Caco-2 (cell line): Measurements from ENCODE around the gene CADPS. TPM values are rescaled to one million over a fixed set of nuclear protein-coding genes. Genes with fewer than 3 reads are reported as not detected.

Source experiments
- BruUV-seq: library from RNA; stranded (reverse); fragments of 400-500 nt; replicated peaks from 2 replicates; lab custom pipeline; 2021; lab: Mats Ljungman, UMichigan
- CTCF ChIA-PET: fragments of 300-600 bp; sonication (Branson Sonifier 250); formaldehyde crosslinking; loops from one replicate; lab custom pipeline; 2022; ENCODE audit warnings: antibody characterized with exemption; lab: Charles Lee
- POLR2A ChIA-PET: fragments of 300-600 bp; sonication (Branson Sonifier 250); formaldehyde crosslinking; loops from one replicate; lab custom pipeline; 2022; ENCODE audit warnings: antibody characterized with exemption; lab: Charles Lee
- DNase-seq, 2 experiments: peaks; one replicate each; pipeline versions ENCODE4 v3.0.0 to v3.0.0-alpha.2; 2020 to 2022
- H3K27me3 ChIP-seq: replicated peaks from 2 replicates; pipeline ENCODE4 v1.6.0; 2011; ENCODE audit warnings: low read length; ENCODE audit not compliant: control insufficient read depth, insufficient read depth
- H3K36me3 ChIP-seq: 2 replicates; pipeline ENCODE4 v1.5.1; 2011; ENCODE audit warnings: low read length; ENCODE audit not compliant: control insufficient read depth, insufficient read depth
- H3K4me1 ChIP-seq: fragments of 250-450 bp; sonication (Bioruptor Pico); 2 replicates; pipeline ENCODE4 v1.5.1; 2020; ENCODE audit warnings: mild to moderate bottlenecking
- H3K4me3 ChIP-seq: 2 replicates; pipeline ENCODE4 v1.5.1; 2011; ENCODE audit warnings: low read depth, mild to moderate bottlenecking, control low read depth, low read length
- H3K9me3 ChIP-seq: fragments of 250-450 bp; sonication (Bioruptor Pico); 2 replicates; pipeline ENCODE4 v1.5.1; 2020; ENCODE audit warnings: mild to moderate bottlenecking, moderate library complexity
- H3K27ac Mint-ChIP-seq: one replicate; pipeline ENCODE4 v1.8.0; 2022; ENCODE audit warnings: mixed read lengths; ENCODE audit not compliant: unreplicated experiment
- H3K27me3 Mint-ChIP-seq: one replicate; pipeline ENCODE4 v1.8.0; 2022; ENCODE audit warnings: mixed read lengths; ENCODE audit not compliant: insufficient read depth, unreplicated experiment
- H3K36me3 Mint-ChIP-seq: one replicate; pipeline ENCODE4 v1.8.0; 2022; ENCODE audit warnings: mild to moderate bottlenecking, mixed read lengths; ENCODE audit not compliant: insufficient read depth, unreplicated experiment
- H3K4me1 Mint-ChIP-seq: one replicate; pipeline ENCODE4 v1.8.0; 2022; ENCODE audit warnings: low read depth, mixed read lengths; ENCODE audit not compliant: unreplicated experiment
- H3K4me3 Mint-ChIP-seq: one replicate; pipeline ENCODE4 v1.8.0; 2022; ENCODE audit warnings: mild to moderate bottlenecking, moderate library complexity, mixed read lengths; ENCODE audit not compliant: unreplicated experiment
- H3K9me3 Mint-ChIP-seq: one replicate; pipeline ENCODE4 v1.8.0; 2022; ENCODE audit warnings: mixed read lengths; ENCODE audit not compliant: unreplicated experiment
- intact Hi-C: fragments of 100-400 bp; cut with micrococcal nuclease; formaldehyde crosslinking; loops from one replicate; pipeline ENCODE4 v1.10.0; 2022; ENCODE audit not compliant: unreplicated experiment
- total RNA-seq: library from RNA; stranded (reverse); gene quantifications from 2 replicates; pipeline ENCODE4 v1.2.3, GENCODE V29; 2022
- TF ChIP-seq, protein P1 (sequence below), 2 experiments: fragments of 200-600 bp in 1 of 2; IDR thresholded peaks; 1 replicate in 1 of 2; 2 replicates in 1 of 2; pipeline versions ENCODE4 v1.5.1 to v1.8.0; 2011 to 2022; ENCODE audit warnings: antibody characterized with exemption in 1 of 2, control low read depth in 1 of 2, inconsistent platforms in 1 of 2, low read depth in 1 of 2, low read length in 1 of 2, mild to moderate bottlenecking in 1 of 2, moderate library complexity in 1 of 2; ENCODE audit not compliant: insufficient read depth in 1 of 2, severe bottlenecking in 1 of 2, unreplicated experiment in 1 of 2

The CADPS gene
- total RNA-seq, 1 experiment from 2014 or later, result not detected

DNA sequence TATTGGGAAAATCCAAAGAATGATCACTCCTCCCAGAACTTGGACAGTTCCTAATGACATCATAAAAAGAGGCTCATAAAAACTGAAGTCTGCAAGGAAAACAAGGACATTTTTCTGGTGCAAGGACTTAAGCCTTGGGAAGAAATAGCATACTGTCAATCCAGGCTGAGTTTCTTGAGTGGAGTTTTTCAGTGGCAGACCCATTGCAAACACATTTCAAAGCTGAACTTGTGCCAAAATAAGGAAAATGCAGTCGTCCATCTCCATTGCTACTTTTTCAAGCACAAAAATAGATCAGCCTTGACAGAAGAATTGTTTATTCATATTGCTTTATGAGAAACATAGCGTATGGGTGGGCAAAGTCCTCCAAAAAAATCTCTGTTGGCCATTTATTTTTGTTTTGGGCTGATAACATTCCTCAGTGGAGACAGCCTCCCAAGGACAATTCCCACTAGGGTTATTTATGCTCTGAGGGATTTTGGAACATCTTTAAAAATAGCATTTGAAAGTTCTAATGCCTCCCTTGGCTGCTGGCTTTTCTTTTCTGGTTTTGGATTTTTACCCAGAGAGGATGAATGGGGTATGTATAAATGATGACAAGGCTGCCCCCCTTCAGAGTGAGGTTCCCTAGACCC is 220.0 kb downstream of the CADPS start:
- intact Hi-C loops, result no loop called here
- no peak overlapping the region for H3K4me3 Mint-ChIP-seq
- H3K36me3 ChIP-seq, result no peaks in the 10 kb centered on the region
- peaks cover 6% of the 10 kb centered on the region for H3K27me3 Mint-ChIP-seq
- CTCF ChIA-PET, result no interaction called here
- no peaks in the 10 kb centered on the region; the same call in 1 of the 2 replicates for H3K27me3 ChIP-seq
- POLR2A ChIA-PET, result no interaction called here
- H3K4me1 ChIP-seq, result no peaks in the 10 kb centered on the region
- no TSS peak for BruUV-seq
- no peak overlapping the region for H3K27ac Mint-ChIP-seq
- H3K9me3 ChIP-seq, result no peaks in the 10 kb centered on the region
- TF ChIP-seq, protein P1, sequence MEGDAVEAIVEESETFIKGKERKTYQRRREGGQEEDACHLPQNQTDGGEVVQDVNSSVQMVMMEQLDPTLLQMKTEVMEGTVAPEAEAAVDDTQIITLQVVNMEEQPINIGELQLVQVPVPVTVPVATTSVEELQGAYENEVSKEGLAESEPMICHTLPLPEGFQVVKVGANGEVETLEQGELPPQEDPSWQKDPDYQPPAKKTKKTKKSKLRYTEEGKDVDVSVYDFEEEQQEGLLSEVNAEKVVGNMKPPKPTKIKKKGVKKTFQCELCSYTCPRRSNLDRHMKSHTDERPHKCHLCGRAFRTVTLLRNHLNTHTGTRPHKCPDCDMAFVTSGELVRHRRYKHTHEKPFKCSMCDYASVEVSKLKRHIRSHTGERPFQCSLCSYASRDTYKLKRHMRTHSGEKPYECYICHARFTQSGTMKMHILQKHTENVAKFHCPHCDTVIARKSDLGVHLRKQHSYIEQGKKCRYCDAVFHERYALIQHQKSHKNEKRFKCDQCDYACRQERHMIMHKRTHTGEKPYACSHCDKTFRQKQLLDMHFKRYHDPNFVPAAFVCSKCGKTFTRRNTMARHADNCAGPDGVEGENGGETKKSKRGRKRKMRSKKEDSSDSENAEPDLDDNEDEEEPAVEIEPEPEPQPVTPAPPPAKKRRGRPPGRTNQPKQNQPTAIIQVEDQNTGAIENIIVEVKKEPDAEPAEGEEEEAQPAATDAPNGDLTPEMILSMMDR (IDR thresholded peaks at IDR 0.05; ENCODE audit: insufficient read depth in 1 of 2, low read depth in 1 of 2, low read length in 1 of 2, severe bottlenecking in 1 of 2, unreplicated experiment in 1 of 2), result no peak
- H3K4me1 Mint-ChIP-seq, result no peaks in the 10 kb centered on the region
- no peak overlapping the region for H3K4me3 ChIP-seq
- H3K36me3 Mint-ChIP-seq, result no peaks in the 10 kb centered on the region
- H3K9me3 Mint-ChIP-seq, result no peaks in the 10 kb centered on the region
- no peak for DNase-seq

DNA sequence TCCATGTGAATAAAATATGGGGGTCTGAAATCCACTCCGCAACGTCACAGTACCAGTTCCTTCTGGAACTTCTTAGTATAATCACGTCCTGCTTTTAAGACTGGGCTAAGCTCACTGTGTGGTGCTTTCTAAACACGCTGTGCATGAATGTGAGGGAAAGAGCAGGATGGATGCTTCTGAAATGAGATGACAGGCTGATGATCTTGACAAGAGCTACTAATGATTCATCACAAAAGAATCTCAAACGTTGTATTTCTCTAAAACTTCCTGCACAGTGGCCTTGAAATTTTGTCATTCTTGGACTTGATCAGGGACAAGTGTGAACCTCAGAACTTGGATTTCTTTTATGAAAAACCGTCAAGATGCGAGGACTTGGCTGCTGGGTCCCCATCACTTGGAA is 221.4 kb downstream of the CADPS start:
- Mint-ChIP-seq H3K4me1 (no peaks in the 10 kb centered on the region), H3K27ac (no peak overlapping the region), H3K4me3 (no peak overlapping the region), H3K9me3 (no peaks in the 10 kb centered on the region), H3K36me3 (no peaks in the 10 kb centered on the region), H3K27me3 (peaks cover 6% of the 10 kb centered on the region)
- no peaks in the 10 kb centered on the region; the same call in 1 of the 2 replicates for H3K27me3 ChIP-seq
- H3K36me3 ChIP-seq, result no peaks in the 10 kb centered on the region
- no peak for DNase-seq
- intact Hi-C loops, result no loop called here
- BruUV-seq, result no TSS peak
- ChIA-PET POLR2A (no interaction called here), CTCF (no interaction called here)
- TF ChIP-seq, protein P1 (IDR thresholded peaks at IDR 0.05; ENCODE audit: insufficient read depth in 1 of 2, low read depth in 1 of 2, low read length in 1 of 2, severe bottlenecking in 1 of 2, unreplicated experiment in 1 of 2), result no peak
- H3K9me3 ChIP-seq, result no peaks in the 10 kb centered on the region
- H3K4me3 ChIP-seq, result no peak overlapping the region
- H3K4me1 ChIP-seq, result no peaks in the 10 kb centered on the region

DNA sequence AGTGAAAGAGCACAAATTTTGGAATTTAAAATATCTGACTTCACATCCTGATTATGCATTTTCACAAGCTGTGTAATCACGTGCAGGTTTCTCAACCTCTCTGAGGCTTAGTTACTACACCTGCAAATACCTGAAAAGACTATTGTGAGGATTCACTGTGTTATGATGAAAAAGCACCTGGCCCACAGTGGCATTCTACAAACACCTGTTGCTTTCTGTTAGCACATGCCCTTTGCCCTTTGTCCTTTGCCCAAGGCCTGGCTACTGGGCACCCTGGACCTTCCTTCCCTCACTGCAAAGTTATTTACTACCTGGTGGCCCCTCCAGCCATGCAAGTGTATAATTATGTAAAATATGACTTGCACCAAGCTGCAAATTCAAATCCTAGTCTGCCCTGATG is 227.5 kb downstream of the CADPS start:
- H3K4me1 Mint-ChIP-seq, result no peaks in the 10 kb centered on the region
- ChIA-PET POLR2A (no interaction called here), CTCF (no interaction called here)
- H3K4me1 ChIP-seq, result no peaks in the 10 kb centered on the region
- H3K27ac Mint-ChIP-seq, result no peak overlapping the region
- no peak for DNase-seq
- no TSS peak for BruUV-seq
- H3K36me3 ChIP-seq, result no peaks in the 10 kb centered on the region
- intact Hi-C loops, result no loop called here
- no peaks in the 10 kb centered on the region for H3K9me3 Mint-ChIP-seq
- H3K36me3 Mint-ChIP-seq, result no peaks in the 10 kb centered on the region
- H3K27me3 ChIP-seq, result no peaks in the 10 kb centered on the region
- no peaks in the 10 kb centered on the region for H3K9me3 ChIP-seq
- H3K4me3 ChIP-seq, result no peak overlapping the region
- TF ChIP-seq, protein P1 (IDR thresholded peaks at IDR 0.05; ENCODE audit: insufficient read depth in 1 of 2, low read depth in 1 of 2, low read length in 1 of 2, severe bottlenecking in 1 of 2, unreplicated experiment in 1 of 2), result no peak
- H3K4me3 Mint-ChIP-seq, result no peak overlapping the region
- peaks cover 8% of the 10 kb centered on the region for H3K27me3 Mint-ChIP-seq
